MM.1S (cell line): ENCODE results near the gene NFATC3.

Source experiments
- CTCF ChIP-seq: fragments of 300-600 bp; sonication (generic); IDR thresholded peaks from 2 replicates; pipeline ENCODE4 v1.5.1; 2016; ENCODE audit warnings: antibody characterized with exemption, low read length, mixed read lengths
- EZH2 ChIP-seq: fragments of 300-600 bp; sonication (generic); optimal IDR thresholded peaks from 2 replicates; pipeline ENCODE3; 2017; ENCODE audit warnings: low read depth, mild to moderate bottlenecking, antibody characterized with exemption, low read length, mixed read lengths
- EZH2phosphoT487 ChIP-seq: fragments of 300-600 bp; sonication (generic); IDR thresholded peaks from 2 replicates; pipeline ENCODE4 v1.6.1; 2018; ENCODE audit warnings: antibody characterized with exemption, low read length

GRCh38 chr16:68233835-68234187, 148.6 kb downstream of the NFATC3 start:
- TF ChIP-seq CTCF (no peak), EZH2 (no peak), EZH2phosphoT487 (no peak)
